HepG2 (cell line): Measurements from ENCODE around the gene VWA1. TPM values are rescaled to one million over a fixed set of nuclear protein-coding genes. Genes with fewer than 3 reads are reported as not detected.

ENCODE experiments used
- ATAC-seq: fragments of 200-7000 bp; cut with Tn5 transposase; 3 replicates; pipeline ENCODE4 v1.9.1; 2020; ENCODE audit warnings: mild to moderate bottlenecking, moderate library complexity
- BruUV-seq: library from RNA; stranded (reverse); fragments of 400-500 nt; replicated peaks from 2 replicates; lab custom pipeline; 2021; lab: Mats Ljungman, UMichigan
- CTCF ChIA-PET: fragments of 300-600 bp; formaldehyde crosslinking; extraction: SDS; loops from one replicate; lab custom pipeline; 2021; ENCODE audit warnings: low total read pairs, inconsistent platforms, low intra/inter-chr PET ratio; lab: Yijun Ruan, JAX
- POLR2A ChIA-PET: fragments of 350-600 bp; sonication (Branson Sonifier 250); formaldehyde crosslinking; loops from one replicate; lab custom pipeline; 2020; ENCODE audit warnings: antibody characterized with exemption, inconsistent platforms; lab: Yijun Ruan, JAX
- DNase-seq: peaks from one replicate; pipeline ENCODE4 v3.0.0-alpha.2; 2015; ENCODE audit warnings: low spot score
- FAIRE-seq: peaks from 3 replicates; lab custom pipeline; 2011; peaks lifted over from hg19 to GRCh38; lab: Jason Lieb, UNC
- H2AFZ ChIP-seq: one replicate; pipeline ENCODE4 v1.6.1; 2011; ENCODE audit warnings: low read length, inconsistent platforms
- H3K27ac ChIP-seq: fragments of 300-600 bp; 3 replicates; pipeline ENCODE4 v1.8.0; 2011; ENCODE audit warnings: mixed run types, mild to moderate bottlenecking, mixed read lengths, low read length, inconsistent platforms; ENCODE audit not compliant: insufficient read depth; ENCODE audit errors: extremely low read length
- H3K27me3 ChIP-seq, 2 experiments: fragments of 200-600 bp in 1 of 2; 2 replicates in 1 of 2; 3 replicates in 1 of 2; pipeline versions ENCODE4 v1.6.0 to v1.8.0; 2011; ENCODE audit warnings: low read length in 2 of 2, mild to moderate bottlenecking in 2 of 2, moderate library complexity in 2 of 2, inconsistent platforms in 1 of 2; ENCODE audit not compliant: insufficient read depth in 2 of 2, control insufficient read depth in 1 of 2
- H3K36me3 ChIP-seq, 2 experiments: fragments of 200-600 bp in 1 of 2; replicated peaks in 1 of 2; 2 replicates in 1 of 2; 3 replicates in 1 of 2; pipeline versions ENCODE4 v1.5.1 to v1.8.0; 2011; ENCODE audit warnings: low read length in 2 of 2, inconsistent platforms in 1 of 2; ENCODE audit not compliant: insufficient read depth in 2 of 2, control insufficient read depth in 1 of 2
- H3K4me1 ChIP-seq: 2 replicates; pipeline ENCODE4 v1.5.1; 2012; ENCODE audit warnings: low read length, inconsistent platforms; ENCODE audit not compliant: insufficient read depth
- H3K4me2 ChIP-seq: 2 replicates; pipeline ENCODE4 v1.6.0; 2011; ENCODE audit warnings: low read depth, low read length, inconsistent platforms
- H3K4me3 ChIP-seq, 3 experiments: fragments of 200-600 bp in 1 of 3; sonication (generic), shearing (Covaris generic) in 1 of 3; replicated peaks in 1 of 3; 2 replicates each; pipeline ENCODE4 v1.5.1; 2011 to 2016; ENCODE audit warnings: low read length in 3 of 3, inconsistent platforms in 2 of 3, low read depth in 2 of 3, mild to moderate bottlenecking in 2 of 3, control low read depth in 1 of 3, mixed read lengths in 1 of 3; ENCODE audit not compliant: insufficient read depth in 1 of 3
- H3K79me2 ChIP-seq: one replicate; pipeline ENCODE4 v1.6.1; 2011; ENCODE audit warnings: low read length, inconsistent platforms; ENCODE audit not compliant: insufficient read depth
- H3K9ac ChIP-seq: 2 replicates; pipeline ENCODE4 v1.6.0; 2011; ENCODE audit warnings: mild to moderate bottlenecking, low read depth, low read length, inconsistent platforms; ENCODE audit not compliant: insufficient read depth
- H3K9me3 ChIP-seq: 2 replicates; pipeline ENCODE4 v1.5.1; 2012; ENCODE audit warnings: mild to moderate bottlenecking, low read length
- H4K20me1 ChIP-seq: 2 replicates; pipeline ENCODE4 v1.6.0; 2011; ENCODE audit warnings: inconsistent platforms, mild to moderate bottlenecking, low read length, moderate library complexity; ENCODE audit not compliant: insufficient read depth
- ARID4A ChIP-seq: sonication (generic); formaldehyde crosslinking; IDR thresholded peaks from 2 replicates; pipeline ENCODE4 v1.5.0; 2020; ENCODE audit warnings: mild to moderate bottlenecking, missing genetic modification reagents, borderline replicate concordance
- DNMT3B ChIP-seq: conservative IDR thresholded peaks from 2 replicates; pipeline ENCODE4 v1.6.1; 2016; ENCODE audit warnings: missing biosample characterization, control low read depth
- HDAC1 ChIP-seq: sonication (generic); formaldehyde crosslinking; IDR thresholded peaks from 2 replicates; pipeline ENCODE4 v1.5.1; 2020; ENCODE audit warnings: mild to moderate bottlenecking, missing genetic modification reagents
- HNRNPLL ChIP-seq: fragments of 200-400 bp; formaldehyde crosslinking; IDR thresholded peaks from 2 replicates; pipeline ENCODE4 v1.6.1; 2017; ENCODE audit warnings: mild to moderate bottlenecking, low read depth, low read length; ENCODE audit not compliant: poor library complexity, severe bottlenecking
- KDM5A ChIP-seq: fragments of 200-600 bp; sonication (generic); IDR thresholded peaks from 2 replicates; pipeline ENCODE4 v1.7.0; 2018; ENCODE audit warnings: antibody characterized with exemption, mild to moderate bottlenecking, low read length, borderline replicate concordance
- MXI1 ChIP-seq: IDR thresholded peaks from 3 replicates; pipeline ENCODE4 v1.6.1; 2012; ENCODE audit warnings: low read depth, low read length, inconsistent platforms, borderline replicate concordance
- NR3C1 ChIP-seq: sonication (generic); formaldehyde crosslinking; IDR thresholded peaks from 2 replicates; pipeline ENCODE4 v1.4.0; 2020; ENCODE audit warnings: missing genetic modification reagents
- POGK ChIP-seq: sonication (generic); formaldehyde crosslinking; conservative IDR thresholded peaks from 2 replicates; pipeline ENCODE4 v1.8.0; 2022; ENCODE audit warnings: mild to moderate bottlenecking, moderate library complexity, missing genetic modification reagents
- RBM22 ChIP-seq: fragments of 200-400 bp; formaldehyde crosslinking; optimal IDR thresholded peaks from 2 replicates; pipeline ENCODE3; 2017; ENCODE audit warnings: mild to moderate bottlenecking, low read length, moderate library complexity
- SKI ChIP-seq: fragments of 450-650 bp; IDR thresholded peaks from one replicate; pipeline ENCODE4 v1.6.1; 2018; ENCODE audit warnings: mild to moderate bottlenecking; ENCODE audit not compliant: partially characterized antibody
- SOX13 ChIP-seq, 3 experiments: fragments of 450-650 bp in 1 of 3; sonication (generic) in 1 of 3; formaldehyde crosslinking in 1 of 3; IDR thresholded peaks in 2 of 3; conservative IDR thresholded peaks in 1 of 3; 2 replicates each; pipeline versions ENCODE4 v1.5.0 to v1.6.1; 2016 to 2020; ENCODE audit warnings: antibody characterized with exemption in 1 of 3, mild to moderate bottlenecking in 1 of 3, missing compliant biosample characterization in 1 of 3, missing genetic modification reagents in 1 of 3, moderate library complexity in 1 of 3
- ZBTB20 ChIP-seq: sonication (generic); formaldehyde crosslinking; IDR thresholded peaks from 2 replicates; pipeline ENCODE4 v1.8.1; 2023; ENCODE audit warnings: missing genetic modification reagents, low read depth, mild to moderate bottlenecking, borderline replicate concordance
- ZFP37 ChIP-seq: sonication (generic); formaldehyde crosslinking; IDR thresholded peaks from 2 replicates; pipeline ENCODE4 v1.4.0; 2020; ENCODE audit warnings: missing genetic modification reagents, borderline replicate concordance
- ZNF124 ChIP-seq: sonication (generic); formaldehyde crosslinking; IDR thresholded peaks from 2 replicates; pipeline ENCODE4 v1.4.0; 2020; ENCODE audit warnings: missing genetic modification reagents
- ZNF333 ChIP-seq: sonication (generic); formaldehyde crosslinking; IDR thresholded peaks from 2 replicates; pipeline ENCODE4 v1.4.0; 2020; ENCODE audit warnings: mild to moderate bottlenecking, missing genetic modification reagents, borderline replicate concordance
- ZNF883 ChIP-seq: sonication (generic); formaldehyde crosslinking; IDR thresholded peaks from 2 replicates; pipeline ENCODE4 v1.5.1; 2020; ENCODE audit warnings: mild to moderate bottlenecking, missing genetic modification reagents; ENCODE audit errors: not compliant biosample characterization
- WGBS: methylation state at CpG from one replicate; pipeline ENCODE4 v1.1.6; 2017; ENCODE audit warnings: low lambda C conversion rate; 5-methylcytosine and 5-hydroxymethylcytosine counted together
- in situ Hi-C: cut with HindIII; loops from 2 replicates; pipeline ENCODE4 v1.10.0; 2017; ENCODE audit warnings: low pct_unique_long_range_greater_than_20kb; ENCODE audit not compliant: extremely low pct_ligation_motif_present
- intact Hi-C: fragments of 100-400 bp; cut with micrococcal nuclease; formaldehyde crosslinking; loops from one replicate; pipeline ENCODE4 v1.10.0; 2022; ENCODE audit not compliant: unreplicated experiment
- polyA plus RNA-seq, 8 experiments: library from polyadenylated mRNA; depleted of rRNA in 3 of 8; stranded (reverse) in 7 of 8; unstranded in 1 of 8; fragments of >200 nt; fragmentation: Illumina TruSeq in 4 of 8; extraction: Trizol in 4 of 8; gene quantifications; 2 replicates each; pipeline versions ENCODE4 v1.2.1 to v1.2.3, GENCODE V29; 2011 to 2016; ENCODE audit warnings: low read depth in 4 of 8, missing spikeins in 1 of 8, mixed read lengths in 1 of 8; ENCODE audit not compliant: insufficient read depth in 1 of 8
- total RNA-seq, 5 experiments: library from RNA; depleted of rRNA; stranded (reverse); fragments of >200 nt; fragmentation: Illumina TruSeq; extraction: Trizol; gene quantifications; 2 replicates each; pipeline ENCODE4 v1.2.3, GENCODE V29; 2016; ENCODE audit warnings: low read depth in 1 of 5

VWA1 gene
- total and polyA plus RNA-seq, 2 of the 13 experiments (the other 11 are each of a cell fraction or from before 2014, with no cell fraction given), result 40.9 to 57.5 TPM

- CTCF ChIA-PET, result no interaction called here
- Histone ChIP-seq H3K4me3 (peak overlapping the region; percentile 72 to 88 (median 84)), H4K20me1 (no peaks in the 10 kb centered on the region), H3K79me2 (peaks cover 31% of the 10 kb centered on the region), H3K27me3 (no peaks in the 10 kb centered on the region), H3K27ac (peak overlapping the region; percentile 20), H3K4me2 (peak overlapping the region; percentile 94), H2AFZ (no peak overlapping the region), H3K4me1 (peaks cover 58% of the 10 kb centered on the region), H3K9me3 (no peaks in the 10 kb centered on the region), H3K9ac (peak overlapping the region; percentile 74), H3K36me3 (peaks cover 0 to 2% of the 10 kb centered on the region in 2 experiments; a peak in 1 of 5 replicates)
- no TSS peak for BruUV-seq
- in situ Hi-C loops (loop anchor here (5.0 kb wide), 1 partner anchor 34 kb away; no protein-coding TSS in a partner anchor), intact Hi-C loops (no loop called here)
- WGBS, result 0% methylated on average over 4 of the region's 40 CpGs
- POLR2A ChIA-PET, result interaction anchor here (3.5 to 11.0 kb wide), 3 partner anchors 10 to 32 kb away, joined by 20 to 355 read pairs (median 35); partner anchors contain the start of genes ANKRD65, CCNL2 and MRPL20
- no peak for ATAC-seq
- no peak for FAIRE-seq
- no peak for DNase-seq
- TF ChIP-seq DNMT3B (CRISPR knock-in tag) (no peak), POGK (CRISPR knock-in tag) (no peak), RBM22 (peak; percentile 66), ARID4A (peak; percentile 12; the same call in 1 of the 2 replicates), NR3C1 (CRISPR knock-in tag) (no peak), SOX13 (IDR thresholded peaks at IDR 0.05) (no peak), SOX13 (CRISPR knock-in tag; conservative IDR thresholded peaks at IDR 0.05 in 1 of 2, IDR thresholded peaks at IDR 0.05 in 1 of 2) (no peak), ZBTB20 (peak; percentile 57; the same call in 1 of the 2 replicates), KDM5A (no peak), HNRNPLL (no peak), MXI1 (0 out of 3 replicates have a peak, but pooled peaks have one; percentile 8), ZNF333 (no peak), HDAC1 (CRISPR knock-in tag) (peak; percentile 28; the same call in 1 of the 2 replicates), ZNF124 (CRISPR knock-in tag) (no peak), SKI (no peak), ZNF883 (CRISPR knock-in tag) (peak; percentile 39), ZFP37 (no peak)
Observed at GRCh38 chr1:1435911-1436629, 580 bp downstream of the VWA1 start.
